C4-2B (cell line): ENCODE data around the gene ASB18.
A peak's percentile ranks its signal among the peaks of the same experiment; 100 is the strongest.

Experiments used
- H3K27ac ChIP-seq: fragments of 450-650 bp; 2 replicates; pipeline ENCODE4 v1.5.1; 2017
- ZFX ChIP-seq: fragments of 450-650 bp; IDR thresholded peaks from 2 replicates; pipeline ENCODE4 v1.6.1; 2017
- TF ChIP-seq, protein P1 (sequence below): fragments of 450-650 bp; conservative IDR thresholded peaks from 2 replicates; pipeline ENCODE4 v1.5.1; 2017; ENCODE audit warnings: mild to moderate bottlenecking

The ASB18 gene

DNA sequence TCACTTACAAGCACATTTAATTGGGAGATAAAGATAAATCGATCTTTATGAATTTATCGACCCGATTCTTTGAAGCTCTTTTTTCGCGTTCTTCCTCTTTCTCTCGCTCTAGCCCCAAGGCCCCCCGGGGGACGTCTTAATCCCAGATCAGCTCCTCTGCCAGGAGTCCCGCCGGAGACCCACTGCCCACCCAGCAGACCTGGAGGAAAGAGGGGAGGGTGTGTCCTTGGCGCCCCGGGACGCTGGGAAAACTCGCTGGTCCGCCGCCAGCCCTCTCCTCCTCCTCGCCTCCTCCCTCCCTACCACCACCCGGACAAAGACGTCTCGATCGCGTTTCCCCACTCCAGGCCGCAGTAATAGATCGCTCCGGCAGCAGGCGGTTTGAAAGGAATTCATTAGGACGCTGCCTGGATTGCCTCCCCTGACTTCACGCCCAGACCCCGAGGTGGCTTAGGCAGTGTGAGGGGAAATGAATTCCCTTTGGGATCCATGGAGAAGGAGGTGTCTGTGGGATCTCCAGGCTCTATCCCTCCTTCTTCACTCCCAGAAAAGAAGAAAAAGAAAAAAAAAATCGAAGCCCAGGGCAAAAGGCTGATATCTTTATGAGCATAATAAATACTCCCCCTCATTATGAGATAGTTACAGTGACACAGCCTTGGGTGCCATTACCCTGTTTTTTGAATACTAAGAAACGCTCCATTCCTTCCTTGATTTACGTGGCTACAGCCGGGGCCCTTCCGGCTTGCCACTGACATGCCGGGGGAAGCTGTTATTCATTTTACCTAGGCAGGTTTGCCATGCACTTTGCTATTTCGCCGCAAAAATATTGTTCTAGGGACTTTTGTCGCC is 94.2 kb downstream of the ASB18 start:
- no peak for TF ChIP-seq ZFX
- TF ChIP-seq, protein P1, sequence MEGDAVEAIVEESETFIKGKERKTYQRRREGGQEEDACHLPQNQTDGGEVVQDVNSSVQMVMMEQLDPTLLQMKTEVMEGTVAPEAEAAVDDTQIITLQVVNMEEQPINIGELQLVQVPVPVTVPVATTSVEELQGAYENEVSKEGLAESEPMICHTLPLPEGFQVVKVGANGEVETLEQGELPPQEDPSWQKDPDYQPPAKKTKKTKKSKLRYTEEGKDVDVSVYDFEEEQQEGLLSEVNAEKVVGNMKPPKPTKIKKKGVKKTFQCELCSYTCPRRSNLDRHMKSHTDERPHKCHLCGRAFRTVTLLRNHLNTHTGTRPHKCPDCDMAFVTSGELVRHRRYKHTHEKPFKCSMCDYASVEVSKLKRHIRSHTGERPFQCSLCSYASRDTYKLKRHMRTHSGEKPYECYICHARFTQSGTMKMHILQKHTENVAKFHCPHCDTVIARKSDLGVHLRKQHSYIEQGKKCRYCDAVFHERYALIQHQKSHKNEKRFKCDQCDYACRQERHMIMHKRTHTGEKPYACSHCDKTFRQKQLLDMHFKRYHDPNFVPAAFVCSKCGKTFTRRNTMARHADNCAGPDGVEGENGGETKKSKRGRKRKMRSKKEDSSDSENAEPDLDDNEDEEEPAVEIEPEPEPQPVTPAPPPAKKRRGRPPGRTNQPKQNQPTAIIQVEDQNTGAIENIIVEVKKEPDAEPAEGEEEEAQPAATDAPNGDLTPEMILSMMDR = no peak
- H3K27ac ChIP-seq = no peak overlapping the region

DNA sequence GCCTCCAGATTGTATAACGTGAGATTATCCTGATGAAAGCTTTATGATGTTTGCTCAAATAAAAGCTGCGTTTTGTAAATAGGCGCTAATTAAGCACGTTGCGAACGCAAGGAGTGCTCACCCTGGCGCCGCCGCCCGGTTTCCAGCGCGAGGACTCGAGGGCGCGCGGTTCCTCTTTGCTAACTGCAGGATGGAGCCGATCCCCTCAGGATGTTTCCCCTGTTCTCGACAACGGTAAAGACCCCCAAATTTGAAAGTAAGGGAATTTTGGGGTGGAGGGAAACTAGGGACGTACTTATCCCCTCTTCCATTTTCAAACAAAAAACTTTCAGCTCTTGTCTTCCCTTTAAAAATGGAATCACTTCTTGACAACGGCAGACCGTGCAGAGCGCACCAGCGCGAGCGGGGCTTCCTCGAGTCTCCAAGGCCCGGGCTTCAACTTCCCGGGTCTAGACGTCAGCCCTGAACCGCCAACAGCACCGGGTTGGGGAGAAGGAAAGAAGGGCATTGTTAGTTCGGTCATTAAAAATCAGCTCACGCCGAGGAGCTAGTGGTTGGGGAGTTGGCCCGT is 95.0 kb downstream of the ASB18 start:
- TF ChIP-seq, protein P1 = no peak
- TF ChIP-seq ZFX = no peak

DNA sequence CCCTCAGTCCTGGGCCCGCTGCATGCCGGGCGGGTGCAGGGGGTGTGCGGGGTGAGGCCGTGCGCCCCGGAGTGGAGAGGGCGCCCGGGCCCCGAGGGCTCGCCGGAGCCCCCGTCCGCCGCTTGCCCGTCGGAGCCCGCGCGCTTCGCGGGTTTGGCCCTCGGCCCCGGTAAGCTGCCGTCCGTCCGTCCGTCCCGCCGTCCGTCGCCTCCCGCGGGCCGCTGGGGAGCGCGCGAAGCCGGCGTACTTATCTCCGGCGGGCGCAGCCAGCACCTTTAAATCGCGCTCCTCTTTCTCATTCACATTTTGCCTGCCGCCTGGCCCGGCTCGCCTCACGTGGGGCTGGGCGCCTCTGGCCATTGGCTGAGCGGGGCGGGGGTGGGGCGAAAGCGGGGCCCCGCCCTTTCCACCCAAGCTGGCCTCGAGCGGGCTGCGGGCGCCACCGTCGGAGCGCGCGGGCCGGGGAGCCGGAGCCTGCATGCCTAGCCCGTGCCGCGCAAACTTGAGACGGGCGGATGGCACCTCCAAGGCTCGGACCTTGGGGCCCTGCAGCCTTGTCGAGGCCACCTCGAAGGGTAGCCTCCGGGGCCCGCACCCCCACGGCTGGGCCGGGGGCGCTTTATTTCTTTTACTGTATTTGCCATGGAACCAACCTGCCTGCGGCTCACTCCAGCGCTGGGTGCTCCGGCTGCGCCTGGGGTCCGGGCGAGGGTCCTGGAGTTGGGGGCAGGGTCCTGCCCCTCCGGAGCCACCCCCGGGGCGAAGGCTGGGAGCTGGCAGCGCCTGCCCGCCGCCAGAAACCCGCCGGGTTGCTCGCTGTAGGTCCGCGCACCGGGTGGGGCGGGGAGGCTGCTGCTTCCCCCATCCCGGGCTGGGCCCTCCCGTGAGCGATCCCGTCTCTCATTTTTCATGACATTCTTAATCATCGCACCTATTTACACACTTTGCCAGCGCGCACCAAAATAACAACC is 95.8 kb downstream of the ASB18 start, which contains the start of gene GBX2:
Gene GBX2, minus strand, starts transcription at position 277 of the 971 bp plus-strand sequence. CDS start 415 bp downstream, outside the sequence.
- TF ChIP-seq, protein P1 = no peak
- TF ChIP-seq ZFX = no peak
- peak within 1 kb of the TSS; percentile 60 for H3K27ac ChIP-seq

More for the DNA sequence above, 95.0 kb downstream of the ASB18 start:
- H3K27ac ChIP-seq = no peak overlapping the region

DNA sequence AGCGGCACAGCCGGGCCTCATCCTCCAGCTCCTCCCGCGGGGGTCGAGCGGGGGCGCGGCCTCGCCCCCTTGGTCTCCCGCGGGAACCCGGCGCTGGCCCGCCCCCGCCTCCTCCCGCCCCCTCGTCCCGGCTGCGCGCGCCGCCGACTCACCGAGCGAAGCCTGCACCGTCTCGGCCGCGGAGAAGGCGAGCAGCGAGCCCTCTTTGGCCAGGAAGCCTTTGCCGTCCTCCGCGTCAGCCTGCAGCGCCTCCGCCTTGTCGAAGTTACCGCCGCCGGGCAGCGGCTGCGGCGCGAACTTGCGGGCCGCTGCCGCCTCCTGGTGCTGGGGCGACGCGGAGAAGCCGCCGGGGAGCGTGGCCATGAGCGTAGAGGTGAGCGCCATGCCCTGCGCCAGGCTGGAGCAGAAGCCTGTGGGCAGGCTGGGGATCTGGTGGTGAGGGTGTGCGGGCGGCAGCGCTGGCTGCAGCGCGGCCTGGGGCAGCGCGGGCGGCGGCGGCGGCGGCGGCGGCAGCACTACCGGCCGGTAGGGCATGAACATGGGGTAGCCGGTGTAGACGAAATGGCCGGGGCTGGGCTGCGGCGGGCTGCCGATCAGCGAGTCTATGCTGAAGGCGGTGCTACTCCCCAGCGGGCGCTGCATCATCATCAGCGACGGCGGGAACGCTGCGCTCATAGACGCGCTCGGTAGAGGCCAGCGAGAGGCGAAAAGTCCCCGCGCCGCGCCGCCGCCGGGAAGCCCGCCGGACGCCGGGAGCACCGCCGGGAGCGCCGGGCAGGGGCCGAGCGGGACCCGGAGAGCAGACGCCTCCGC is 96.7 kb downstream of the ASB18 start:
- TF ChIP-seq, protein P1 = peak; percentile 26
- peak; percentile 28; the same call in 1 of the 2 replicates for TF ChIP-seq ZFX
- peak overlapping the region; percentile 60 for H3K27ac ChIP-seq

DNA sequence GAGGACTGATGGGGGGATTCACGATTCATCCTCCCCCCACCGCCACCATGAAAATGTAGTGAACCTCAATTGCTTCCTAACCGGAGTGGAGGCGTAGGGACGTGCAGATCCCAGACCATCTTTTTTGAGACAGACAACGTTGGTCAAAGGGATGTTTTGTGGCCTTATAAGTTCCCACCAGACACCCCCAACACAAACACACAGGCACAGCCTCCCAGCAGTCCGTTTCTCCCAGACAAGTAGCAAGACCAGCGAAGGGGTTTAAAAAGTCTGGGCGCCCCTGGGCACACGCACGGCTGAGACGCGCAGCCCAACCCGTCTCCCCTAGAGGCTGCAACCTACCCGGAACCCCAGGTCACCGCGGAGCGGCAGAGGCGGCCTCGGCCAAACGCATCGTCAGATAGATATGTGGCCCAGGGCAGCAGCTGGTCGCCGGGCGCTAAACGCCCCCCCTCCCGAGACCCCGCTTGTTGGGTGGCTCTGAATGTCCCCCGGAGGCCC is 97.4 kb downstream of the ASB18 start:
- TF ChIP-seq, protein P1 = no peak
- no peak for TF ChIP-seq ZFX
- peak overlapping the region; percentile 60 for H3K27ac ChIP-seq
